SK-N-SH treated with all-trans-retinoic acid at 6 μM for 48 hours (cell line): ENCODE results near the gene CHPF.
A peak's percentile ranks its signal among the peaks of the same experiment; 100 is the strongest.

Experiments used
- ATAC-seq: fragments of 200-7000 bp; cut with Tn5 transposase; 3 replicates; pipeline ENCODE4 v1.9.1; 2020; ENCODE audit warnings: mild to moderate bottlenecking, moderate library complexity
- ARNTL ChIP-seq: fragments of 450-650 bp; formaldehyde crosslinking; IDR thresholded peaks from 2 replicates; pipeline ENCODE4 v1.5.0; 2020; ENCODE audit warnings: low read depth, mild to moderate bottlenecking, moderate library complexity, borderline replicate concordance
- BACH2 ChIP-seq: fragments of 250-450 bp; sonication (Bioruptor Pico); IDR thresholded peaks from 2 replicates; pipeline ENCODE4 v1.9.0; 2021; ENCODE audit warnings: mild to moderate bottlenecking, borderline replicate concordance
- CREB5 ChIP-seq: fragments of 250-450 bp; sonication (Bioruptor Pico); IDR thresholded peaks from 2 replicates; pipeline ENCODE4 v1.5.1; 2020; ENCODE audit warnings: low read depth, mild to moderate bottlenecking, moderate library complexity
- CSDC2 ChIP-seq: fragments of 250-450 bp; sonication (Bioruptor Pico); IDR thresholded peaks from 2 replicates; pipeline ENCODE4 v1.5.0; 2020; ENCODE audit warnings: mild to moderate bottlenecking, moderate library complexity
- CSRNP3 ChIP-seq: fragments of 250-450 bp; sonication (Bioruptor Pico); IDR thresholded peaks from 2 replicates; pipeline ENCODE4 v1.5.1; 2021; ENCODE audit warnings: mild to moderate bottlenecking, moderate library complexity
- ESRRG ChIP-seq: fragments of 250-450 bp; sonication (Bioruptor Pico); IDR thresholded peaks from 2 replicates; pipeline ENCODE4 v1.6.1; 2021; ENCODE audit warnings: mild to moderate bottlenecking
- GLIS3 ChIP-seq: fragments of 250-450 bp; sonication (Bioruptor Pico); IDR thresholded peaks from 2 replicates; pipeline ENCODE4 v1.5.0; 2020; ENCODE audit warnings: mild to moderate bottlenecking, moderate library complexity
- ISL1 ChIP-seq: fragments of 250-450 bp; sonication (Bioruptor Pico); IDR thresholded peaks from 2 replicates; pipeline ENCODE4 v2.1.2; 2022; ENCODE audit warnings: mild to moderate bottlenecking, moderate library complexity
- OSR1 ChIP-seq: fragments of 250-450 bp; sonication (Bioruptor Pico); IDR thresholded peaks from 2 replicates; pipeline ENCODE4 v1.8.0; 2022; ENCODE audit warnings: moderate library complexity, mild to moderate bottlenecking, inconsistent platforms
- PATZ1 ChIP-seq: fragments of 250-450 bp; sonication (Bioruptor Pico); IDR thresholded peaks from 2 replicates; pipeline ENCODE4 v1.8.0; 2020; ENCODE audit warnings: mild to moderate bottlenecking, moderate library complexity, borderline replicate concordance
- POU6F1 ChIP-seq: fragments of 250-450 bp; sonication (Bioruptor Pico); IDR thresholded peaks from 2 replicates; pipeline ENCODE4 v1.8.0; 2021; ENCODE audit warnings: low read depth, mild to moderate bottlenecking, moderate library complexity, borderline replicate concordance
- PPARA ChIP-seq: fragments of 250-450 bp; sonication (Bioruptor Pico); IDR thresholded peaks from 2 replicates; pipeline ENCODE4 v1.5.0; 2020; ENCODE audit warnings: mild to moderate bottlenecking, borderline replicate concordance
- RARB ChIP-seq: fragments of 250-450 bp; sonication (Bioruptor Pico); IDR thresholded peaks from 2 replicates; pipeline ENCODE4 v1.8.0; 2021; ENCODE audit warnings: mild to moderate bottlenecking, moderate library complexity
- SNAI2 ChIP-seq: fragments of 250-450 bp; sonication (Bioruptor Pico); IDR thresholded peaks from 2 replicates; pipeline ENCODE4 v1.5.0; 2020; ENCODE audit warnings: mild to moderate bottlenecking, moderate library complexity
- TCF4 ChIP-seq: fragments of 250-450 bp; sonication (Bioruptor Pico); IDR thresholded peaks from 2 replicates; pipeline ENCODE4 v1.8.0; 2021; ENCODE audit warnings: mild to moderate bottlenecking, moderate library complexity, borderline replicate concordance
- TSHZ2 ChIP-seq: fragments of 250-450 bp; sonication (Bioruptor Pico); IDR thresholded peaks from 2 replicates; pipeline ENCODE4 v1.5.0; 2020; ENCODE audit warnings: mild to moderate bottlenecking, moderate library complexity
- ZC3H10 ChIP-seq: fragments of 250-450 bp; sonication (Bioruptor Pico); IDR thresholded peaks from 2 replicates; pipeline ENCODE4 v1.5.1; 2021; ENCODE audit warnings: mild to moderate bottlenecking, moderate library complexity
- ZFP3 ChIP-seq: fragments of 250-450 bp; sonication (Bioruptor Pico); IDR thresholded peaks from 2 replicates; pipeline ENCODE4 v1.5.0; 2020; ENCODE audit warnings: mild to moderate bottlenecking, moderate library complexity
- ZFP30 ChIP-seq: fragments of 450-650 bp; formaldehyde crosslinking; IDR thresholded peaks from 2 replicates; pipeline ENCODE4 v1.5.0; 2022; ENCODE audit warnings: mild to moderate bottlenecking, moderate library complexity
- ZNF565 ChIP-seq: fragments of 450-650 bp; formaldehyde crosslinking; conservative IDR thresholded peaks from 2 replicates; pipeline ENCODE4 v1.5.0; 2020; ENCODE audit warnings: low read depth, mild to moderate bottlenecking, moderate library complexity
- ZNF70 ChIP-seq: fragments of 450-650 bp; formaldehyde crosslinking; IDR thresholded peaks from 2 replicates; pipeline ENCODE4 v1.5.0; 2020; ENCODE audit warnings: mild to moderate bottlenecking, moderate library complexity
- ZNF8 ChIP-seq: fragments of 450-650 bp; formaldehyde crosslinking; IDR thresholded peaks from 2 replicates; pipeline ENCODE4 v1.5.0; 2020; ENCODE audit warnings: mild to moderate bottlenecking, moderate library complexity

The CHPF gene

GRCh38 chr2:219496247-219496824 lies 47.3 kb downstream of the CHPF start:
- no peak for ATAC-seq

GRCh38 chr2:219495531-219496122 lies 48.0 kb downstream of the CHPF start:
- peak; percentile 2; the same call in 2 of the 3 replicates for ATAC-seq
- TF ChIP-seq ZNF565 (no peak), RARB (CRISPR knock-in tag) (no peak), ISL1 (CRISPR knock-in tag) (no peak), TSHZ2 (CRISPR knock-in tag) (no peak), ZNF70 (no peak), ARNTL (no peak), ZFP3 (no peak), SNAI2 (no peak), PPARA (CRISPR knock-in tag) (no peak), GLIS3 (no peak), ESRRG (CRISPR knock-in tag) (no peak)

More at GRCh38 chr2:219496247-219496824, 47.3 kb downstream of the CHPF start:
- TF ChIP-seq ISL1 (CRISPR knock-in tag), result no peak
- no peak for TF ChIP-seq CSRNP3 (CRISPR knock-in tag)
- TF ChIP-seq GLIS3, result no peak
- TF ChIP-seq ARNTL, result no peak
- TF ChIP-seq ZFP30 (CRISPR knock-in tag), result no peak
- TF ChIP-seq ZNF70, result no peak
- no peak for TF ChIP-seq CSDC2 (CRISPR knock-in tag)
- no peak for TF ChIP-seq ZNF565

GRCh38 chr2:219494952-219495530 lies 48.6 kb downstream of the CHPF start:
- TF ChIP-seq POU6F1 (CRISPR knock-in tag) (no peak), ZFP3 (no peak), BACH2 (CRISPR knock-in tag) (no peak), ARNTL (no peak), ZC3H10 (CRISPR knock-in tag) (no peak), SNAI2 (no peak), CSDC2 (CRISPR knock-in tag) (no peak), PATZ1 (no peak), ZNF565 (no peak), ZFP30 (CRISPR knock-in tag) (no peak), OSR1 (no peak), TCF4 (CRISPR knock-in tag) (no peak), ESRRG (CRISPR knock-in tag) (no peak), ZNF8 (CRISPR knock-in tag) (no peak), CSRNP3 (CRISPR knock-in tag) (no peak), CREB5 (CRISPR knock-in tag) (no peak), RARB (CRISPR knock-in tag) (no peak), TSHZ2 (CRISPR knock-in tag) (no peak), ZNF70 (no peak)

More at GRCh38 chr2:219494952-219495530, 48.6 kb downstream of the CHPF start:
- no peak for ATAC-seq
